ENCODE measurements around the gene NAA25. TPM values are rescaled to one million over a fixed set of nuclear protein-coding genes. Genes with fewer than 3 reads are reported as not detected.

Gene NAA25
- total and polyA plus RNA-seq, 2 of the 4 experiments (the other 2 are of a cell fraction) = 10.3 to 25.5 TPM

- no peak for TF ChIP-seq ELK1 (IDR thresholded peaks at IDR 0.05; ENCODE audit: borderline replicate concordance, low read depth, low read length)
Measured at GRCh38 chr12:112125250-112125999, 16.8 kb upstream of the NAA25 start, which contains the start of gene TRAFD1 (continued).

- Histone ChIP-seq H4K91ac (ENCODE audit: insufficient read depth, low read depth, low read length) (no peak overlapping the region), H3K4me2 (ENCODE audit: low read depth, low read length) (peak overlapping the region; percentile 13), H2BK120ac (ENCODE audit: low read depth, low read length) (no peak overlapping the region), H4K5ac (ENCODE audit: low read depth, low read length) (no peak overlapping the region), H3K9ac (ENCODE audit: low read depth, low read length) (no peak overlapping the region), H2AFZ (replicated peaks; ENCODE audit: low read length, poor library complexity) (no peak overlapping the region), H3K9me3 (ENCODE audit: control insufficient read depth, insufficient read depth, low read length) (no peaks in the 10 kb centered on the region), H3K27ac (ENCODE audit: insufficient read depth, low read length) (no peak overlapping the region), H2AK9ac (replicated peaks; ENCODE audit: low read depth, low read length, poor library complexity) (no peak overlapping the region), H2BK5ac (ENCODE audit: low read depth, low read length, poor library complexity, severe bottlenecking) (peak overlapping the region; percentile 4), H3K36me3 (ENCODE audit: control insufficient read depth, insufficient read depth, low read length) (no peaks in the 10 kb centered on the region), H3K14ac (replicated peaks; ENCODE audit: low read depth, low read length) (no peak overlapping the region), H2AK5ac (ENCODE audit: low read depth, low read length) (no peak overlapping the region), H3K79me1 (ENCODE audit: low read depth in 1 of 2, low read length in 2 of 2) (peaks cover 7 to 38% of the 10 kb centered on the region in 2 experiments), H3K9me1 (ENCODE audit: insufficient read depth, low read length) (peaks cover 9% of the 10 kb centered on the region; the same call in 1 of the 2 replicates), H3K4ac (ENCODE audit: low read depth, low read length) (no peak overlapping the region), H3K56ac (ENCODE audit: extremely low read depth, insufficient read depth, low read length) (no peak overlapping the region), H3K4me3 (ENCODE audit: insufficient read depth, low read depth, low read length) (no peak overlapping the region), H3K4me1 (ENCODE audit: control insufficient read depth, insufficient read depth, low read length) (peaks cover 19% of the 10 kb centered on the region), H4K20me1 (ENCODE audit: insufficient read depth, low read length) (peaks cover 7% of the 10 kb centered on the region), H4K8ac (ENCODE audit: low read depth in 2 of 2, low read length in 2 of 2) (no peak overlapping the region), H2BK15ac (ENCODE audit: low read depth, low read length) (no peak overlapping the region), H2BK20ac (ENCODE audit: low read depth, low read length) (no peak overlapping the region), H3K27me3 (ENCODE audit: control insufficient read depth, insufficient read depth, low read length) (no peaks in the 10 kb centered on the region), H3K23ac (ENCODE audit: low read depth, low read length) (no peak overlapping the region), H3K18ac (ENCODE audit: low read depth, low read length) (no peak overlapping the region)
- BruUV-seq (replicated peaks) = no TSS peak
- DNase-seq = no peak
- dilution Hi-C loops (cut with HindIII; ENCODE audit: low sequenced_read_pairs, unreplicated experiment) = no loop called here
- TF ChIP-seq CEBPB (IDR thresholded peaks at IDR 0.05; ENCODE audit: low read depth, low read length) (peak; percentile 83), CTCF (conservative IDR thresholded peaks at IDR 0.05; ENCODE audit: low read depth, low read length) (no peak), ELK1 (IDR thresholded peaks at IDR 0.05; ENCODE audit: borderline replicate concordance, low read depth, low read length) (no peak), FOS (IDR thresholded peaks at IDR 0.05; ENCODE audit: low read depth, low read length) (0 out of 2 replicates have a peak, but pooled peaks have one; percentile 6)
- intact Hi-C loops (cut with micrococcal nuclease) = loop anchor here (10.0 kb wide), 1 partner anchor 180 kb away; no protein-coding TSS in a partner anchor
- WGBS, 2 experiments (ENCODE audit: extremely low coverage in 2 of 2, insufficient read length in 1 of 2) = no CpG with 5 or more reads among the region's 1 CpG
- ChIA-PET POLR2A (ENCODE audit: unreplicated experiment) (interaction anchor here (0.8 kb wide), 1 partner anchor 16 kb away, joined by 3 read pairs; the partner anchor contains the start of gene NAA25), CTCF (interaction anchor here (1.0 kb wide), 1 partner anchor 15 kb away, joined by 4 read pairs; no protein-coding TSS in a partner anchor)
- ATAC-seq (ENCODE audit: low read depth) = no peak
- in situ Hi-C loops (cut with MboI; ENCODE audit: low sequenced_read_pairs) = no loop called here
Measured at GRCh38 chr12:112124918-112125249, 16.3 kb upstream of the NAA25 start.

All from IMR-90 (cell line).